ENCODE data around the gene GFY.
A peak's percentile ranks its signal among the peaks of the same experiment; 100 is the strongest.

Gene GFY

GRCh38 chr19:49438261-49438660 lies 13.1 kb downstream of the GFY start:
- peaks cover 10% of the 10 kb centered on the region for H3K4me1 ChIP-seq (ENCODE audit: low read depth, poor library complexity, severe bottlenecking)
- no peak overlapping the region for H3K9ac ChIP-seq
- H3K4me2 ChIP-seq, result no peak overlapping the region
- no peaks in the 10 kb centered on the region for H3K36me3 ChIP-seq (ENCODE audit: insufficient read depth)
- TF ChIP-seq CTCF (conservative IDR thresholded peaks at IDR 0.05; ENCODE audit: low read depth, low read length), result no peak
- H2AFZ ChIP-seq (ENCODE audit: low read depth), result no peak overlapping the region
- H4K20me1 ChIP-seq (ENCODE audit: insufficient read depth), result no peaks in the 10 kb centered on the region
- peaks cover 91% of the 10 kb centered on the region for H3K27me3 ChIP-seq (ENCODE audit: insufficient read depth, low read depth)
- no peaks in the 10 kb centered on the region for H3K79me2 ChIP-seq (ENCODE audit: insufficient read depth, low read depth)
- no peak overlapping the region for H3K27ac ChIP-seq
- no peak overlapping the region for H3K4me3 ChIP-seq (IDR thresholded peaks at IDR 0.05; ENCODE audit: insufficient read depth, low read depth, low read length)

- H3K27ac ChIP-seq, result no peak overlapping the region
- H3K79me2 ChIP-seq (ENCODE audit: insufficient read depth, low read depth), result no peaks in the 10 kb centered on the region
- no peak overlapping the region for H3K9ac ChIP-seq
- no peak overlapping the region for H3K4me3 ChIP-seq (IDR thresholded peaks at IDR 0.05; ENCODE audit: insufficient read depth, low read depth, low read length)
- H3K4me1 ChIP-seq (ENCODE audit: low read depth, poor library complexity, severe bottlenecking), result peaks cover 16% of the 10 kb centered on the region
- no peak overlapping the region for H3K4me2 ChIP-seq
- H2AFZ ChIP-seq (ENCODE audit: low read depth), result no peak overlapping the region
- no peak for TF ChIP-seq CTCF (conservative IDR thresholded peaks at IDR 0.05; ENCODE audit: low read depth, low read length)
- peaks cover 77% of the 10 kb centered on the region for H3K27me3 ChIP-seq (ENCODE audit: insufficient read depth, low read depth)
- no peaks in the 10 kb centered on the region for H4K20me1 ChIP-seq (ENCODE audit: insufficient read depth)
- H3K36me3 ChIP-seq (ENCODE audit: insufficient read depth), result no peaks in the 10 kb centered on the region
Observed at GRCh38 chr19:49439836-49440235, 14.6 kb downstream of the GFY start.

- no peak for TF ChIP-seq CTCF (conservative IDR thresholded peaks at IDR 0.05; ENCODE audit: low read depth, low read length)
- Histone ChIP-seq H3K27ac (no peak overlapping the region), H2AFZ (ENCODE audit: low read depth) (no peak overlapping the region), H3K4me2 (no peak overlapping the region; the same call in 1 of the 2 replicates), H3K4me1 (ENCODE audit: low read depth, poor library complexity, severe bottlenecking) (peaks cover 16% of the 10 kb centered on the region), H3K36me3 (ENCODE audit: insufficient read depth) (no peaks in the 10 kb centered on the region), H4K20me1 (ENCODE audit: insufficient read depth) (no peaks in the 10 kb centered on the region), H3K27me3 (ENCODE audit: insufficient read depth, low read depth) (peaks cover 69% of the 10 kb centered on the region), H3K79me2 (ENCODE audit: insufficient read depth, low read depth) (no peaks in the 10 kb centered on the region), H3K9ac (no peak overlapping the region), H3K4me3 (IDR thresholded peaks at IDR 0.05; ENCODE audit: insufficient read depth, low read depth, low read length) (no peak overlapping the region)
Observed at GRCh38 chr19:49440439-49441209, 15.4 kb downstream of the GFY start.

GRCh38 chr19:49441210-49441959 lies 16.2 kb downstream of the GFY start, which contains the start of gene SLC17A7:
Gene SLC17A7, minus strand, starts transcription at chr19:49441527. Its CDS starts 148 bp downstream, at chr19:49441379.
- peaks cover 61% of the 10 kb centered on the region for H3K27me3 ChIP-seq (ENCODE audit: insufficient read depth, low read depth)
- no peaks in the 10 kb centered on the region for H3K79me2 ChIP-seq (ENCODE audit: insufficient read depth, low read depth)
- H3K36me3 ChIP-seq (ENCODE audit: insufficient read depth), result no peaks in the 10 kb centered on the region
- H3K27ac ChIP-seq, result no peak within 1 kb of the TSS
- TF ChIP-seq CTCF (conservative IDR thresholded peaks at IDR 0.05; ENCODE audit: low read depth, low read length), result no peak
- H2AFZ ChIP-seq (ENCODE audit: low read depth), result peak within 1 kb of the TSS; percentile 84; the same call in 1 of the 2 replicates
- H3K9ac ChIP-seq, result no peak within 1 kb of the TSS
- no peaks in the 10 kb centered on the region for H4K20me1 ChIP-seq (ENCODE audit: insufficient read depth)
- no peak within 1 kb of the TSS for H3K4me3 ChIP-seq (IDR thresholded peaks at IDR 0.05; ENCODE audit: insufficient read depth, low read depth, low read length)
- peaks cover 16% of the 10 kb centered on the region for H3K4me1 ChIP-seq (ENCODE audit: low read depth, poor library complexity, severe bottlenecking)
- H3K4me2 ChIP-seq, result peak within 1 kb of the TSS; percentile 89
